HepG2 (cell line): ENCODE measurements around the gene RNF17. TPM values are rescaled to one million over a fixed set of nuclear protein-coding genes. Genes with fewer than 3 reads are reported as not detected.

Source experiments
- FOXK1 ChIP-seq: sonication (generic); formaldehyde crosslinking; IDR thresholded peaks from 2 replicates; pipeline ENCODE4 v1.4.0; 2020; ENCODE audit warnings: low read depth, missing genetic modification reagents, borderline replicate concordance
- GFI1 ChIP-seq: sonication (generic); formaldehyde crosslinking; IDR thresholded peaks from 2 replicates; pipeline ENCODE4 v1.5.0; 2020; ENCODE audit warnings: missing genetic modification reagents, mild to moderate bottlenecking, borderline replicate concordance
- MTERF4 ChIP-seq: sonication (generic); formaldehyde crosslinking; IDR thresholded peaks from 2 replicates; pipeline ENCODE4 v1.8.0; 2023; ENCODE audit warnings: mild to moderate bottlenecking, missing genetic modification reagents
- MXI1 ChIP-seq: IDR thresholded peaks from 3 replicates; pipeline ENCODE4 v1.6.1; 2012; ENCODE audit warnings: low read depth, low read length, inconsistent platforms, borderline replicate concordance
- NAIF1 ChIP-seq: sonication (generic); formaldehyde crosslinking; IDR thresholded peaks from 2 replicates; pipeline ENCODE4 v1.5.0; 2020; ENCODE audit warnings: mild to moderate bottlenecking, missing genetic modification reagents, borderline replicate concordance
- NFE2 ChIP-seq: sonication (generic); formaldehyde crosslinking; IDR thresholded peaks from 2 replicates; pipeline ENCODE4 v1.4.0; 2020; ENCODE audit warnings: missing genetic modification reagents
- SIN3B ChIP-seq: fragments of 150-350 bp; IDR thresholded peaks from 2 replicates; pipeline ENCODE4 v1.6.1; 2014; ENCODE audit warnings: low read length
- ZBTB25 ChIP-seq: IDR thresholded peaks from 2 replicates; pipeline ENCODE4 v1.6.1; 2018; ENCODE audit warnings: missing genetic modification reagents
- ZFP90 ChIP-seq: sonication (generic); formaldehyde crosslinking; IDR thresholded peaks from 2 replicates; pipeline ENCODE4 v1.8.0; 2022; ENCODE audit warnings: missing genetic modification reagents, mild to moderate bottlenecking, inconsistent platforms, borderline replicate concordance
- ZNF350 ChIP-seq: sonication (generic); formaldehyde crosslinking; IDR thresholded peaks from 2 replicates; pipeline ENCODE4 v1.4.0; 2020; ENCODE audit warnings: mild to moderate bottlenecking, low read depth, missing genetic modification reagents, borderline replicate concordance
- ZNF441 ChIP-seq: sonication (generic); formaldehyde crosslinking; IDR thresholded peaks from 2 replicates; pipeline ENCODE4 v1.7.0; 2021; ENCODE audit warnings: missing genetic modification reagents, borderline replicate concordance
- polyA plus RNA-seq, 8 experiments: library from polyadenylated mRNA; depleted of rRNA in 3 of 8; stranded (reverse) in 7 of 8; unstranded in 1 of 8; fragments of >200 nt; fragmentation: Illumina TruSeq in 4 of 8; extraction: Trizol in 4 of 8; gene quantifications; 2 replicates each; pipeline versions ENCODE4 v1.2.1 to v1.2.3, GENCODE V29; 2011 to 2016; ENCODE audit warnings: low read depth in 4 of 8, missing spikeins in 1 of 8, mixed read lengths in 1 of 8; ENCODE audit not compliant: insufficient read depth in 1 of 8
- total RNA-seq, 5 experiments: library from RNA; depleted of rRNA; stranded (reverse); fragments of >200 nt; fragmentation: Illumina TruSeq; extraction: Trizol; gene quantifications; 2 replicates each; pipeline ENCODE4 v1.2.3, GENCODE V29; 2016; ENCODE audit warnings: low read depth in 1 of 5
- TF ChIP-seq, protein P1 (sequence below): sonication (generic); formaldehyde crosslinking; IDR thresholded peaks from 2 replicates; pipeline ENCODE4 v1.5.0; 2020; ENCODE audit warnings: mild to moderate bottlenecking, missing genetic modification reagents
- TF ChIP-seq, protein P2 (sequence below): sonication (generic); formaldehyde crosslinking; conservative IDR thresholded peaks from 2 replicates; pipeline ENCODE4 v1.4.0; 2020; ENCODE audit warnings: missing genetic modification reagents
- TF ChIP-seq, protein P3 (sequence below): sonication (generic); formaldehyde crosslinking; IDR thresholded peaks from 2 replicates; pipeline ENCODE4 v1.5.1; 2020; ENCODE audit warnings: mild to moderate bottlenecking, missing genetic modification reagents, moderate library complexity
- TF ChIP-seq, protein P4 (sequence below): sonication (generic); formaldehyde crosslinking; IDR thresholded peaks from 2 replicates; pipeline ENCODE4 v1.8.1; 2023; ENCODE audit warnings: mild to moderate bottlenecking, inconsistent platforms, moderate library complexity, missing genetic modification reagents, borderline replicate concordance
- TF ChIP-seq, protein P5 (sequence below): IDR thresholded peaks from 2 replicates; pipeline ENCODE4 v1.6.1; 2018; ENCODE audit warnings: missing genetic modification reagents, mild to moderate bottlenecking, missing compliant biosample characterization

Gene RNF17
- total and polyA plus RNA-seq, 2 of the 13 experiments (the other 11 are each of a cell fraction or from before 2014, with no cell fraction given) = not detected

DNA sequence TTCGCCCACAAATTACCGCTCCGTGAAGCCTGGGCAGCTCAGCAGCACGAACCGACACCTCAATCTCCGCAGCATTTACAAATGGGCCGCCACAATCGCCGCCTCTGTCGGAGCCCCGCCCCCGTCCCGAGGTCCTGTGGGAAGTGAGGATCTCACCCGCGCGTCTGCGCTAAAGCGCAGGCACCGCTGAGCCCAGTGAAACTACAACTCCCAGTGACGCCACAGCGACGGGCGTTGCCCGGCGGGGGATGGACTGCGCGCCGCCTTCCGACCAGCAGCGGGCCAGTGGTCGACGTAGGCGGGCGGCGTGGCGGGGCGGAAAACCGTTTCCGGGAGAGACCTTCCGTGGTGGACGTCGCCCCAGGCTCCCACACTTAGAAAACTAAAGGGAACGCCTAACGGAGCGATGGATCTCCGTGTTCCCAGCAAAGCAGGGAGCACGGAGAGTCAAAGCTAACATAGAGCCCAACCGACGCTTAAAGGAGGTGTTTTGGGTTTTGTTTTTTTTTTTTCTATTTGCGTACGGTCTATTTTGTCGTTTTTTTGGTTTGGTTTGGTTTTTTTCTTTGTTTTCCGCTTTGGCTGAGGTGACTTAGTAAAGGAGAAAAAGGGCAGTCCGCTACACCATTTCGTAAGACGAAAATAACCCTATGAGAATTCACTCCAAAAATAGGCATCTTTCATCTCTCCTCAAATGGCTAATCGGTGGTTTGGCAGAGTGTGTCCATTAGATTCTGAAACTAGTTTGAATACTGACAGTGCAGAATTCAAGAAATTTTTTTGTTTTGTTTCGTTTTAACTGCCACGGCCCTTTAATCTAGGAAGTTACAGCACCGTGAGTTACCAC lies 159.0 kb downstream of the RNF17 start (continued):
- no peak for TF ChIP-seq NFE2
- TF ChIP-seq SIN3B = peak; percentile 92
- TF ChIP-seq, protein P1, sequence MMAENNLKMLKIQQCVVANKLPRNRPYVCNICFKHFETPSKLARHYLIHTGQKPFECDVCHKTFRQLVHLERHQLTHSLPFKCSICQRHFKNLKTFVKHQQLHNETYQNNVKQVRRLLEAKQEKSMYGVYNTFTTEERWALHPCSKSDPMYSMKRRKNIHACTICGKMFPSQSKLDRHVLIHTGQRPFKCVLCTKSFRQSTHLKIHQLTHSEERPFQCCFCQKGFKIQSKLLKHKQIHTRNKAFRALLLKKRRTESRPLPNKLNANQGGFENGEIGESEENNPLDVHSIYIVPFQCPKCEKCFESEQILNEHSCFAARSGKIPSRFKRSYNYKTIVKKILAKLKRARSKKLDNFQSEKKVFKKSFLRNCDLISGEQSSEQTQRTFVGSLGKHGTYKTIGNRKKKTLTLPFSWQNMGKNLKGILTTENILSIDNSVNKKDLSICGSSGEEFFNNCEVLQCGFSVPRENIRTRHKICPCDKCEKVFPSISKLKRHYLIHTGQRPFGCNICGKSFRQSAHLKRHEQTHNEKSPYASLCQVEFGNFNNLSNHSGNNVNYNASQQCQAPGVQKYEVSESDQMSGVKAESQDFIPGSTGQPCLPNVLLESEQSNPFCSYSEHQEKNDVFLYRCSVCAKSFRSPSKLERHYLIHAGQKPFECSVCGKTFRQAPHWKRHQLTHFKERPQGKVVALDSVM (CRISPR knock-in tag) = peak; percentile 23; the same call in 1 of the 2 replicates
- TF ChIP-seq MTERF4 (CRISPR knock-in tag) = no peak
- TF ChIP-seq, protein P2, sequence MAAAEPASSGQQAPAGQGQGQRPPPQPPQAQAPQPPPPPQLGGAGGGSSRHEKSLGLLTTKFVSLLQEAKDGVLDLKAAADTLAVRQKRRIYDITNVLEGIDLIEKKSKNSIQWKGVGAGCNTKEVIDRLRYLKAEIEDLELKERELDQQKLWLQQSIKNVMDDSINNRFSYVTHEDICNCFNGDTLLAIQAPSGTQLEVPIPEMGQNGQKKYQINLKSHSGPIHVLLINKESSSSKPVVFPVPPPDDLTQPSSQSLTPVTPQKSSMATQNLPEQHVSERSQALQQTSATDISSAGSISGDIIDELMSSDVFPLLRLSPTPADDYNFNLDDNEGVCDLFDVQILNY (CRISPR knock-in tag) = peak; percentile 75; the same call in 1 of the 2 replicates
- TF ChIP-seq ZBTB25 (CRISPR knock-in tag) = peak; percentile 56; the same call in 1 of the 2 replicates
- TF ChIP-seq, protein P3, sequence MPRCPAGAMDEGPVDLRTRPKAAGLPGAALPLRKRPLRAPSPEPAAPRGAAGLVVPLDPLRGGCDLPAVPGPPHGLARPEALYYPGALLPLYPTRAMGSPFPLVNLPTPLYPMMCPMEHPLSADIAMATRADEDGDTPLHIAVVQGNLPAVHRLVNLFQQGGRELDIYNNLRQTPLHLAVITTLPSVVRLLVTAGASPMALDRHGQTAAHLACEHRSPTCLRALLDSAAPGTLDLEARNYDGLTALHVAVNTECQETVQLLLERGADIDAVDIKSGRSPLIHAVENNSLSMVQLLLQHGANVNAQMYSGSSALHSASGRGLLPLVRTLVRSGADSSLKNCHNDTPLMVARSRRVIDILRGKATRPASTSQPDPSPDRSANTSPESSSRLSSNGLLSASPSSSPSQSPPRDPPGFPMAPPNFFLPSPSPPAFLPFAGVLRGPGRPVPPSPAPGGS (CRISPR knock-in tag) = no peak
- TF ChIP-seq ZNF441 = no peak; the same call in 1 of the 2 replicates
- TF ChIP-seq ZFP90 (CRISPR knock-in tag) = peak; percentile 48; the same call in 1 of the 2 replicates
- TF ChIP-seq FOXK1 (CRISPR knock-in tag) = no peak; the same call in 1 of the 2 replicates
- TF ChIP-seq, protein P4, sequence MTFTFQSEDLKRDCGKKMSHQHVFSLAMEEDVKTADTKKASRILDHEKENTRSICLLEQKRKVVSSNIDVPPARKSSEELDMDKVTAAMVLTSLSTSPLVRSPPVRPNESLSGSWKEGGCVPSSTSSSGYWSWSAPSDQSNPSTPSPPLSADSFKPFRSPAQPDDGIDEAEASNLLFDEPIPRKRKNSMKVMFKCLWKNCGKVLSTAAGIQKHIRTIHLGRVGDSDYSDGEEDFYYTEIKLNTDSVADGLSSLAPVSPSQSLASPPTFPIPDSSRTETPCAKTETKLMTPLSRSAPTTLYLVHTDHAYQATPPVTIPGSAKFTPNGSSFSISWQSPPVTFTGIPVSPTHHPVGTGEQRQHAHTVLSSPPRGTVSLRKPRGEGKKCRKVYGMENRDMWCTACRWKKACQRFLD (CRISPR knock-in tag) = 0 out of 2 replicates have a peak, but pooled peaks have one; percentile 23
- TF ChIP-seq NAIF1 (CRISPR knock-in tag) = peak; percentile 88; the same call in 1 of the 2 replicates
- peak; percentile 89; the same call in 2 of the 3 replicates for TF ChIP-seq MXI1
- TF ChIP-seq, protein P5, sequence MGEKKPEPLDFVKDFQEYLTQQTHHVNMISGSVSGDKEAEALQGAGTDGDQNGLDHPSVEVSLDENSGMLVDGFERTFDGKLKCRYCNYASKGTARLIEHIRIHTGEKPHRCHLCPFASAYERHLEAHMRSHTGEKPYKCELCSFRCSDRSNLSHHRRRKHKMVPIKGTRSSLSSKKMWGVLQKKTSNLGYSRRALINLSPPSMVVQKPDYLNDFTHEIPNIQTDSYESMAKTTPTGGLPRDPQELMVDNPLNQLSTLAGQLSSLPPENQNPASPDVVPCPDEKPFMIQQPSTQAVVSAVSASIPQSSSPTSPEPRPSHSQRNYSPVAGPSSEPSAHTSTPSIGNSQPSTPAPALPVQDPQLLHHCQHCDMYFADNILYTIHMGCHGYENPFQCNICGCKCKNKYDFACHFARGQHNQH (CRISPR knock-in tag) = peak; percentile 86; the same call in 1 of the 2 replicates
- TF ChIP-seq GFI1 (CRISPR knock-in tag) = peak; percentile 40; the same call in 1 of the 2 replicates
- TF ChIP-seq ZNF350 (CRISPR knock-in tag) = peak; percentile 49; the same call in 1 of the 2 replicates
